COLO668 (cell line): ENCODE data around the gene DNAH10.

ENCODE experiments used
- DNase-seq: peaks from one replicate; lab custom pipeline; 2025; ENCODE audit not compliant: unreplicated experiment; lab: John Stamatoyannopoulos, UW

DNAH10 gene

GRCh38 chr12:123743002-123743401 lies 19.1 kb upstream of the DNAH10 start:
- DNase-seq, result no peak

GRCh38 chr12:123744836-123745235 lies 17.3 kb upstream of the DNAH10 start:
- DNase-seq, result no peak

GRCh38 chr12:123747309-123747708 lies 14.8 kb upstream of the DNAH10 start:
- no peak for DNase-seq

GRCh38 chr12:123748161-123748560 lies 13.9 kb upstream of the DNAH10 start:
- DNase-seq, result no peak

- no peak for DNase-seq
Measured at GRCh38 chr12:123748661-123749060, 13.4 kb upstream of the DNAH10 start.

- DNase-seq, result no peak
Measured at GRCh38 chr12:123749355-123749754, 12.7 kb upstream of the DNAH10 start.

GRCh38 chr12:123750159-123750656 lies 11.9 kb upstream of the DNAH10 start:
- no peak for DNase-seq

- no peak for DNase-seq
Measured at GRCh38 chr12:123752046-123752445, 10.1 kb upstream of the DNAH10 start.

- no peak for DNase-seq
Measured at GRCh38 chr12:123754041-123754772, 7.9 kb upstream of the DNAH10 start.

- DNase-seq, result no peak
Measured at GRCh38 chr12:123757561-123757960, 4.5 kb upstream of the DNAH10 start.

GRCh38 chr12:123760267-123760938 lies 1.7 kb upstream of the DNAH10 start:
- DNase-seq, result no peak

GRCh38 chr12:123762715-123763052 lies 583 bp downstream of the DNAH10 start:
- no peak for DNase-seq

GRCh38 chr12:123763093-123763492 lies 992 bp downstream of the DNAH10 start:
- no peak for DNase-seq

GRCh38 chr12:123764109-123764508 lies 2.0 kb downstream of the DNAH10 start:
- DNase-seq, result no peak

GRCh38 chr12:123765504-123766035 lies 3.5 kb downstream of the DNAH10 start:
- no peak for DNase-seq

GRCh38 chr12:123767613-123768012 lies 5.5 kb downstream of the DNAH10 start:
- no peak for DNase-seq

GRCh38 chr12:123771261-123771660 lies 9.2 kb downstream of the DNAH10 start:
- no peak for DNase-seq

- no peak for DNase-seq
Measured at GRCh38 chr12:123772074-123772473, 10.0 kb downstream of the DNAH10 start.

- no peak for DNase-seq
Measured at GRCh38 chr12:123773375-123773774, 11.3 kb downstream of the DNAH10 start.

- no peak for DNase-seq
Measured at GRCh38 chr12:123779551-123779950, 17.4 kb downstream of the DNAH10 start.

GRCh38 chr12:123782997-123783792 lies 21.1 kb downstream of the DNAH10 start:
- DNase-seq, result no peak

GRCh38 chr12:123787466-123787865 lies 25.4 kb downstream of the DNAH10 start:
- no peak for DNase-seq
